ENCODE measurements around the gene SH3PXD2A.

The SH3PXD2A gene

GRCh38 chr10:103769176-103769575 lies 86.2 kb downstream of the SH3PXD2A start:
- Histone ChIP-seq H3K9ac (ENCODE audit: low read length) (no peak overlapping the region), H3K27me3 (ENCODE audit: control insufficient read depth in 1 of 2, insufficient read depth in 2 of 2, low read length in 2 of 2) (no peaks in the 10 kb centered on the region), H3K9me3 (ENCODE audit: low read length) (no peaks in the 10 kb centered on the region), H3K27ac (ENCODE audit: low read depth, low read length) (no peak overlapping the region), H3K4me1 (ENCODE audit: insufficient read depth, low read length) (peaks cover 9% of the 10 kb centered on the region), H3K4me3 (ENCODE audit: low read depth in 1 of 2, low read length in 2 of 2) (no peak overlapping the region), H3K36me3 (ENCODE audit: insufficient read depth, low read length) (no peaks in the 10 kb centered on the region)

DNA sequence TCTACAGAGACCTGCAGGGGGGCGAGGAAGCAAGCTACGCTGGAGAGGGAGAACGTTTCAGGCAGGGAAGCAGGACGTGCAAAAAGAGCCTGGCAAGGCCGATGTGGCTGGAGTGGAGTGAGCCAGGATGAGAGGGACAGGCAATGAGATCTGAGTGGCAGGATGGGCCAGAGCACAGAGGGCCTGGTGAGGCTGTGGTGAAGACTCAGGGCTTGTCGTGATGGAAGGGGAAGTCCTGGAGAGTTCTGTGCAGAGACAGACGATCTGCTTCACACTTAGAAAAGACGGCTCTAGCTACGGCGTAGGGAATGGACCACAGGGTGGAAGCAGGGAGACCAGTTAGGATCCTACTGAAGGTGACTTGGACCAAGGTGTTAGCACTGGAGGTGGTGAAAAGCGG lies 87.0 kb downstream of the SH3PXD2A start:
- peaks cover 12% of the 10 kb centered on the region for H3K4me1 ChIP-seq (ENCODE audit: insufficient read depth, low read length)
- no peaks in the 10 kb centered on the region for H3K9me3 ChIP-seq (ENCODE audit: low read length)
- H3K4me3 ChIP-seq (ENCODE audit: low read depth in 1 of 2, low read length in 2 of 2) = no peak overlapping the region
- H3K36me3 ChIP-seq (ENCODE audit: insufficient read depth, low read length) = no peaks in the 10 kb centered on the region
- no peaks in the 10 kb centered on the region for H3K27me3 ChIP-seq (ENCODE audit: control insufficient read depth in 1 of 2, insufficient read depth in 2 of 2, low read length in 2 of 2)
- no peak overlapping the region for H3K27ac ChIP-seq (ENCODE audit: low read depth, low read length)
- no peak overlapping the region for H3K9ac ChIP-seq (ENCODE audit: low read length)

GRCh38 chr10:103767756-103768155 lies 87.6 kb downstream of the SH3PXD2A start:
- Histone ChIP-seq H3K9ac (ENCODE audit: low read length) (no peak overlapping the region), H3K4me3 (ENCODE audit: low read depth in 1 of 2, low read length in 2 of 2) (no peak overlapping the region), H3K36me3 (ENCODE audit: insufficient read depth, low read length) (no peaks in the 10 kb centered on the region), H3K9me3 (ENCODE audit: low read length) (no peaks in the 10 kb centered on the region), H3K4me1 (ENCODE audit: insufficient read depth, low read length) (peaks cover 12% of the 10 kb centered on the region), H3K27ac (ENCODE audit: low read depth, low read length) (no peak overlapping the region), H3K27me3 (ENCODE audit: control insufficient read depth in 1 of 2, insufficient read depth in 2 of 2, low read length in 2 of 2) (no peaks in the 10 kb centered on the region)

GRCh38 chr10:103766751-103767505 lies 88.4 kb downstream of the SH3PXD2A start:
- Histone ChIP-seq H3K4me1 (ENCODE audit: insufficient read depth, low read length) (peaks cover 8% of the 10 kb centered on the region), H3K9me3 (ENCODE audit: low read length) (no peaks in the 10 kb centered on the region), H3K27ac (ENCODE audit: low read depth, low read length) (no peak overlapping the region), H3K4me3 (ENCODE audit: low read depth in 1 of 2, low read length in 2 of 2) (no peak overlapping the region), H3K27me3 (ENCODE audit: control insufficient read depth in 1 of 2, insufficient read depth in 2 of 2, low read length in 2 of 2) (no peaks in the 10 kb centered on the region), H3K36me3 (ENCODE audit: insufficient read depth, low read length) (no peaks in the 10 kb centered on the region), H3K9ac (ENCODE audit: low read length) (no peak overlapping the region)

- Histone ChIP-seq H3K27me3 (ENCODE audit: control insufficient read depth in 1 of 2, insufficient read depth in 2 of 2, low read length in 2 of 2) (no peaks in the 10 kb centered on the region), H3K27ac (ENCODE audit: low read depth, low read length) (no peak overlapping the region), H3K4me3 (ENCODE audit: low read depth in 1 of 2, low read length in 2 of 2) (no peak overlapping the region), H3K9me3 (ENCODE audit: low read length) (no peaks in the 10 kb centered on the region), H3K4me1 (ENCODE audit: insufficient read depth, low read length) (peaks cover 5% of the 10 kb centered on the region), H3K36me3 (ENCODE audit: insufficient read depth, low read length) (no peaks in the 10 kb centered on the region), H3K9ac (ENCODE audit: low read length) (no peak overlapping the region)
Measured at GRCh38 chr10:103765981-103766380, 89.4 kb downstream of the SH3PXD2A start.

DNA sequence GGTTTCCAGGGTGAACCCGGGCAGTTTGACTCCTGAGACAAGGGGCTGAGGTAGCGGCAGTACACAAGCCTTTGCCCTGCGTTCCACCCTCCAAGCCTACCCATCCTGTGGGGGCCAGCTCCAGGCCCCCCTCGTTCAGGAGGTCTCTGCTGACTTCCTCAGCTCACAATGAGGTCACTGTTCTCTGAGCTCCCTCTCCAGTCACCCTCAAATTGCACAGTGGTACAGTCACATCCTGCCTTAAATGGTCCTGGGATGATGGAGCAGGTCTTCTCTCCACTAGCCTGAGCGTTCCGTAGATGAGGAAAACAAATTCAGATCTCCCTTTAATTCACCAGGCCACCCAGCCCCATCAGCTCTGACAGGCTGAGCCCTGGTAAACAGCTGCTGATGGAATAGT lies 90.2 kb downstream of the SH3PXD2A start:
- H3K27ac ChIP-seq (ENCODE audit: low read depth, low read length) = no peak overlapping the region
- no peaks in the 10 kb centered on the region for H3K9me3 ChIP-seq (ENCODE audit: low read length)
- H3K27me3 ChIP-seq (ENCODE audit: control insufficient read depth in 1 of 2, insufficient read depth in 2 of 2, low read length in 2 of 2) = no peaks in the 10 kb centered on the region
- no peaks in the 10 kb centered on the region for H3K36me3 ChIP-seq (ENCODE audit: insufficient read depth, low read length)
- no peak overlapping the region for H3K4me3 ChIP-seq (ENCODE audit: low read depth in 1 of 2, low read length in 2 of 2)
- H3K9ac ChIP-seq (ENCODE audit: low read length) = no peak overlapping the region
- H3K4me1 ChIP-seq (ENCODE audit: insufficient read depth, low read length) = peaks cover 5% of the 10 kb centered on the region

DNA sequence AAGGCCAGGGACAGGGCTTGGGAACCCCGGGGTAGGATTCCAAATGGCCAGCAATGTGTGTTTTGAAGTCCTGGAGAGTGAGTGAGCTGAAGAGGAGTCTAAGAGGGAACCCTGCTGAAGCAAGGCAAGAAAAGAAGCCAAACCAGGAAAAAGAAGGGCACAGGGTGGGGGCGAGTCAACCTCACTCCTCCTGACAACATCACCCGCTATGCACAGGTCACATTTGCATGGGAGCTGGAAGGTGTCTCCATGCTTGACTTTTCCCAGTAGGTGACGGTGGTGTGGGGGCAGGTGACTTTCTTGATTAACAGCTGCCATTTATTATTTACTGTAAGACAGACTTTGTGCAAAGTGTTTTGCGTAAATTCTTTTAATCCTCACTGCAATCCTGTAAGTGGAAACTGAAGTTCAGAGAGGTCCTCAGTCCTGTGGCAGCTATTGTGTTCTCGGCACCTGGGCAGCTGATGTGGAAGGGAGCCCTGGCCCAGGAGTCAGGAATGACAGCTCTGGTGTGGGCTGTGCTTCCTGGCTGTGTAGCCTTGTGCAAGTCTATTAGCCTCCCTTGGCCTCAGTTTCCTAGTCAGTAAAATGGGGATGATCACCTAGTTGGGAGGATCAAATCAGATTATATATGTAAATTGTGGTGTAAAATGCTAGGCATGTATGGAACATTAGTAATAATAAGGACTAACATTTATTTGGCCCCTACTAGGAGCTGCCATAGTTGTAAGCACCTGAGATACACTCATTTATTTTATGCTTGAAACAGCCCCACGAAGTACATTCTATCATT lies 90.9 kb downstream of the SH3PXD2A start:
- Histone ChIP-seq H3K27me3 (ENCODE audit: control insufficient read depth in 1 of 2, insufficient read depth in 2 of 2, low read length in 2 of 2) (no peaks in the 10 kb centered on the region), H3K27ac (ENCODE audit: low read depth, low read length) (no peak overlapping the region), H3K9me3 (ENCODE audit: low read length) (no peaks in the 10 kb centered on the region), H3K4me3 (ENCODE audit: low read depth in 1 of 2, low read length in 2 of 2) (no peak overlapping the region), H3K36me3 (ENCODE audit: insufficient read depth, low read length) (no peaks in the 10 kb centered on the region), H3K4me1 (ENCODE audit: insufficient read depth, low read length) (peaks cover 12% of the 10 kb centered on the region), H3K9ac (ENCODE audit: low read length) (no peak overlapping the region)

GRCh38 chr10:103763374-103764202 lies 91.8 kb downstream of the SH3PXD2A start:
- no peak overlapping the region for H3K9ac ChIP-seq (ENCODE audit: low read length)
- H3K4me3 ChIP-seq (ENCODE audit: low read depth in 1 of 2, low read length in 2 of 2) = no peak overlapping the region
- H3K27ac ChIP-seq (ENCODE audit: low read depth, low read length) = no peak overlapping the region
- H3K27me3 ChIP-seq (ENCODE audit: control insufficient read depth in 1 of 2, insufficient read depth in 2 of 2, low read length in 2 of 2) = no peaks in the 10 kb centered on the region
- peaks cover 21% of the 10 kb centered on the region for H3K4me1 ChIP-seq (ENCODE audit: insufficient read depth, low read length)
- H3K9me3 ChIP-seq (ENCODE audit: low read length) = no peaks in the 10 kb centered on the region
- no peaks in the 10 kb centered on the region for H3K36me3 ChIP-seq (ENCODE audit: insufficient read depth, low read length)

DNA sequence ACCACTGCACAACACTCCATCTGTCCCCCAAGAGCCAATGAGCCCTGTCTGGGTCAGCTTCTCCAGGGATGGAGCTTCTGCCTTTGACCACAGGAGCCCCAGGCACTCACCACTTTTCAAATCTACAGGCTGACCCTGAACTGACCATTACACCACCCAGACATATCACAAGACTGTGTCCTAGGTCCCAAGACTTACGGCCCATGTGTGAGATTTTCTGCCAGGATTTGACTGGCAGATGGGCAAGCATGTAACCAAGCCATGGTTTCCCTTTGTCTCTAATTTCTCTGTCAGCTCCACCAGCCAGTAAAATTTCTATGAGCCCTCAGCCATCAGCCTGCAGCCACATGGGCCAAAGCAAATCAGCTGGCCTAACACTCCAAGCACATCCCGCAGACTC lies 92.5 kb downstream of the SH3PXD2A start:
- H3K4me1 ChIP-seq (ENCODE audit: insufficient read depth, low read length) = peaks cover 27% of the 10 kb centered on the region
- H3K27me3 ChIP-seq (ENCODE audit: control insufficient read depth in 1 of 2, insufficient read depth in 2 of 2, low read length in 2 of 2) = no peaks in the 10 kb centered on the region
- H3K4me3 ChIP-seq (ENCODE audit: low read depth in 1 of 2, low read length in 2 of 2) = no peak overlapping the region
- H3K9me3 ChIP-seq (ENCODE audit: low read length) = no peaks in the 10 kb centered on the region
- no peak overlapping the region for H3K9ac ChIP-seq (ENCODE audit: low read length)
- no peaks in the 10 kb centered on the region for H3K36me3 ChIP-seq (ENCODE audit: insufficient read depth, low read length)
- H3K27ac ChIP-seq (ENCODE audit: low read depth, low read length) = no peak overlapping the region

DNA sequence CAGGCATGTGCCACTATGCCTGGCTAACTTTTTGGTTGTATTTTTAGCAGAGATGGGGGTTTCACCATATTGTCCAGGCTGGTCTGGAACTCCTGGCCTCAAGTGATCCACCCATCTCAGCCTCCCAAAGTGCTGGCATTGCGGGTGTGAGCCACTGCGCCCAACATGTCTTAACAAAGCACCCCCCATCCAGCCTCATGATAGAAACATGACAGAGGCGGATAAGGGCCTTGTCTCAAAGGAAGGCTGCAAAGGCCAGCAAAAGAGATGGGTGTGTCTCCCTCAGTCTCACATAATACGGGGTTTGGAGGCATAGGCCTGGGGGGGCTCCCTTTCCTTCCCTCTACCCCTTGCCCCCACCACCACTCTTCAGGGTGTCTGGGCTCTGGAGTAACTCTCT lies 93.2 kb downstream of the SH3PXD2A start:
- peaks cover 34% of the 10 kb centered on the region for H3K4me1 ChIP-seq (ENCODE audit: insufficient read depth, low read length)
- no peak overlapping the region for H3K27ac ChIP-seq (ENCODE audit: low read depth, low read length)
- no peaks in the 10 kb centered on the region for H3K36me3 ChIP-seq (ENCODE audit: insufficient read depth, low read length)
- no peaks in the 10 kb centered on the region for H3K9me3 ChIP-seq (ENCODE audit: low read length)
- H3K9ac ChIP-seq (ENCODE audit: low read length) = no peak overlapping the region
- H3K27me3 ChIP-seq (ENCODE audit: control insufficient read depth in 1 of 2, insufficient read depth in 2 of 2, low read length in 2 of 2) = no peaks in the 10 kb centered on the region
- no peak overlapping the region for H3K4me3 ChIP-seq (ENCODE audit: low read depth in 1 of 2, low read length in 2 of 2)

All from muscle layer of colon (tissue), 2 donors.